ENCODE data around the gene ST6GALNAC5.

DNA sequence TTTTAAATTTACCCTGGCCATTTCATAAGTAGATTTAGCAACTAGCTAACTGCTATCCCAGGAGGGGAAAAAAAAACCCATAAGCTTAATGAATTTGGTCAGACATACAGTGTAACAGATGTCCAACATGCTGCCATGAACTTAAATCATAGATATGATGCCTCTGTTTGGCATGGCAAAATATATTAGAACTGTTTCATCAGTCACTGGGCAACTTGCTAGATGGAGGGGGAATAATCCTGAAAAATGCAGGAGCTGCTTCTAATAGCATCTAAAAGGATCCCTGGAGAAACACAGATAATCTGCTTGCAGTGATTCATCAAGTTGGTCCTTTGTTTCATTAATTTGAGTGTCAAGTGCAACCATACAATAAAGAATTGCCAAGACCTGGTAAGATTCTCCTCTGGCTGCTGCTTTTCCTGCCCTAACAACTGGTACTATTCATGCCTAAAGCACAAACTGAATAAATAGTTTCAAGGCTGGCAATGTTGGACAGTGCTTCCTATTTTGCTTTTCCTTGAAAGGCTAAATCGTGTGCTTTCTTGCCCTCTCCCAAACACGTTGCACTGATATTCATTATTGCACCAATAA lies 1.5 kb upstream of the ST6GALNAC5 start:
- TF ChIP-seq, protein P1, sequence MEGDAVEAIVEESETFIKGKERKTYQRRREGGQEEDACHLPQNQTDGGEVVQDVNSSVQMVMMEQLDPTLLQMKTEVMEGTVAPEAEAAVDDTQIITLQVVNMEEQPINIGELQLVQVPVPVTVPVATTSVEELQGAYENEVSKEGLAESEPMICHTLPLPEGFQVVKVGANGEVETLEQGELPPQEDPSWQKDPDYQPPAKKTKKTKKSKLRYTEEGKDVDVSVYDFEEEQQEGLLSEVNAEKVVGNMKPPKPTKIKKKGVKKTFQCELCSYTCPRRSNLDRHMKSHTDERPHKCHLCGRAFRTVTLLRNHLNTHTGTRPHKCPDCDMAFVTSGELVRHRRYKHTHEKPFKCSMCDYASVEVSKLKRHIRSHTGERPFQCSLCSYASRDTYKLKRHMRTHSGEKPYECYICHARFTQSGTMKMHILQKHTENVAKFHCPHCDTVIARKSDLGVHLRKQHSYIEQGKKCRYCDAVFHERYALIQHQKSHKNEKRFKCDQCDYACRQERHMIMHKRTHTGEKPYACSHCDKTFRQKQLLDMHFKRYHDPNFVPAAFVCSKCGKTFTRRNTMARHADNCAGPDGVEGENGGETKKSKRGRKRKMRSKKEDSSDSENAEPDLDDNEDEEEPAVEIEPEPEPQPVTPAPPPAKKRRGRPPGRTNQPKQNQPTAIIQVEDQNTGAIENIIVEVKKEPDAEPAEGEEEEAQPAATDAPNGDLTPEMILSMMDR (IDR thresholded peaks at IDR 0.05): no peak
- TF ChIP-seq POLR2A (IDR thresholded peaks at IDR 0.05): no peak
